DMS153 treated with DMSO at 0.1 percent for 48 hours (cell line): ENCODE data around the gene WASL.

Experiments used
- DNase-seq: peaks from one replicate; lab custom pipeline; 2025; ENCODE audit not compliant: unreplicated experiment; lab: John Stamatoyannopoulos, UW

The WASL gene

GRCh38 chr7:123770378-123770777 lies 21.6 kb upstream of the WASL start:
- no peak for DNase-seq

GRCh38 chr7:123769371-123769770 lies 20.6 kb upstream of the WASL start:
- DNase-seq, result no peak

GRCh38 chr7:123768493-123768892 lies 19.7 kb upstream of the WASL start:
- DNase-seq, result no peak

GRCh38 chr7:123763191-123763661 lies 14.4 kb upstream of the WASL start:
- no peak for DNase-seq

GRCh38 chr7:123761729-123762128 lies 12.9 kb upstream of the WASL start:
- DNase-seq, result no peak

GRCh38 chr7:123757095-123757494 lies 8.3 kb upstream of the WASL start:
- no peak for DNase-seq

- DNase-seq, result no peak
Observed at GRCh38 chr7:123755338-123755737, 6.5 kb upstream of the WASL start.

- no peak for DNase-seq
Observed at GRCh38 chr7:123754271-123754871, 5.6 kb upstream of the WASL start.

- DNase-seq, result no peak
Observed at GRCh38 chr7:123752534-123752933, 3.7 kb upstream of the WASL start.

- no peak for DNase-seq
Observed at GRCh38 chr7:123751821-123752220, 3.0 kb upstream of the WASL start.

GRCh38 chr7:123750389-123751230 lies 1.8 kb upstream of the WASL start:
- no peak for DNase-seq

GRCh38 chr7:123749537-123749857 lies 694 bp upstream of the WASL start:
- peak; percentile 63 for DNase-seq

- DNase-seq, result no peak
Observed at GRCh38 chr7:123748171-123748733, 551 bp downstream of the WASL start.

GRCh38 chr7:123747620-123748141 lies 1.1 kb downstream of the WASL start:
- DNase-seq, result peak; percentile 21

- no peak for DNase-seq
Observed at GRCh38 chr7:123746931-123747488, 1.8 kb downstream of the WASL start.

GRCh38 chr7:123746055-123746454 lies 2.7 kb downstream of the WASL start:
- no peak for DNase-seq

- DNase-seq, result no peak
Observed at GRCh38 chr7:123745437-123745836, 3.4 kb downstream of the WASL start.

GRCh38 chr7:123744416-123744815 lies 4.4 kb downstream of the WASL start:
- no peak for DNase-seq

GRCh38 chr7:123741940-123742339 lies 6.9 kb downstream of the WASL start:
- DNase-seq, result no peak

- DNase-seq, result no peak
Observed at GRCh38 chr7:123738808-123739207, 10.0 kb downstream of the WASL start.

- DNase-seq, result no peak
Observed at GRCh38 chr7:123738356-123738755, 10.4 kb downstream of the WASL start.
